Suprapubic skin (tissue), 3 donors: ENCODE data around the gene ADAM33.

ENCODE experiments used
- POLR2A ChIP-seq, 2 donors: fragments of 450-650 bp; IDR thresholded peaks; one replicate each; pipeline ENCODE4 v1.6.1; 2017; ENCODE audit warnings: antibody characterized with exemption in 2 of 2, mild to moderate bottlenecking in 2 of 2, moderate library complexity in 2 of 2
- TF ChIP-seq, protein P1 (sequence below), 2 donors: fragments of 200-600 bp in 1 of 2; fragments of 450-650 bp in 1 of 2; sonication (generic) in 1 of 2; IDR thresholded peaks; one replicate each; pipeline ENCODE4 v1.5.1; 2016 to 2019; ENCODE audit warnings: antibody characterized with exemption in 2 of 2, mild to moderate bottlenecking in 1 of 2, moderate library complexity in 1 of 2

DNA sequence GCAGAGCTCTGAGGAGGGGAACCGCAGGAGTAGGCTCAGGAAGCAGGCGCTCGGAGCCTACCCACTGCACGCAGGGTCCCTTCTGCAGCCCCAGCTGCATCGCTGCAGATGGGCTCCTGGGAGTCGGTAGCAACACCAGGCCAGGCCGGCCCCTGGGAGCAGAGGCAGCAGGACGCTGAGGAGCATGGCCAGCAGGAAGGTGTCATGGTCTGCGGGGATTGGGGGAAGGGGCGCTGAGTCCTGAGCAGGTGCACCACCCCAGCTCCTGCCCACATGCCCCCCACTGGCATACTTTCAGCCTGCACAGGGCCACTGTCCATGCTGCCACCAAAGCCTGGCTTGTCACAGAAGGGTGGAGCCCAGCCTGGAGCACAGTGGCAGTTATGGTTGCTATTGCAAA lies 10.9 kb downstream of the ADAM33 start:
- no peak for TF ChIP-seq POLR2A (IDR thresholded peaks at IDR 0.05)
- TF ChIP-seq, protein P1, sequence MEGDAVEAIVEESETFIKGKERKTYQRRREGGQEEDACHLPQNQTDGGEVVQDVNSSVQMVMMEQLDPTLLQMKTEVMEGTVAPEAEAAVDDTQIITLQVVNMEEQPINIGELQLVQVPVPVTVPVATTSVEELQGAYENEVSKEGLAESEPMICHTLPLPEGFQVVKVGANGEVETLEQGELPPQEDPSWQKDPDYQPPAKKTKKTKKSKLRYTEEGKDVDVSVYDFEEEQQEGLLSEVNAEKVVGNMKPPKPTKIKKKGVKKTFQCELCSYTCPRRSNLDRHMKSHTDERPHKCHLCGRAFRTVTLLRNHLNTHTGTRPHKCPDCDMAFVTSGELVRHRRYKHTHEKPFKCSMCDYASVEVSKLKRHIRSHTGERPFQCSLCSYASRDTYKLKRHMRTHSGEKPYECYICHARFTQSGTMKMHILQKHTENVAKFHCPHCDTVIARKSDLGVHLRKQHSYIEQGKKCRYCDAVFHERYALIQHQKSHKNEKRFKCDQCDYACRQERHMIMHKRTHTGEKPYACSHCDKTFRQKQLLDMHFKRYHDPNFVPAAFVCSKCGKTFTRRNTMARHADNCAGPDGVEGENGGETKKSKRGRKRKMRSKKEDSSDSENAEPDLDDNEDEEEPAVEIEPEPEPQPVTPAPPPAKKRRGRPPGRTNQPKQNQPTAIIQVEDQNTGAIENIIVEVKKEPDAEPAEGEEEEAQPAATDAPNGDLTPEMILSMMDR (IDR thresholded peaks at IDR 0.05): no peak
